Measurements from ENCODE around the gene SHC2. TPM values are rescaled to one million over a fixed set of nuclear protein-coding genes. Genes with fewer than 3 reads are reported as not detected.

The SHC2 gene
- total RNA-seq, 2 experiments from 2014 or later = not detected

- Mint-ChIP-seq H3K27ac (no peak overlapping the region), H3K27me3 (peaks cover 3% of the 10 kb centered on the region), H3K9me3 (no peaks in the 10 kb centered on the region), H3K36me3 (ENCODE audit: low read depth) (no peaks in the 10 kb centered on the region), H3K4me3 (no peak overlapping the region), H3K4me1 (peaks cover 2% of the 10 kb centered on the region)
- ChIA-PET CTCF (no interaction called here), POLR2A (no interaction called here)
- DNase-seq = no peak
Observed at GRCh38 chr19:373391-374182, 87.2 kb downstream of the SHC2 start.

DNA sequence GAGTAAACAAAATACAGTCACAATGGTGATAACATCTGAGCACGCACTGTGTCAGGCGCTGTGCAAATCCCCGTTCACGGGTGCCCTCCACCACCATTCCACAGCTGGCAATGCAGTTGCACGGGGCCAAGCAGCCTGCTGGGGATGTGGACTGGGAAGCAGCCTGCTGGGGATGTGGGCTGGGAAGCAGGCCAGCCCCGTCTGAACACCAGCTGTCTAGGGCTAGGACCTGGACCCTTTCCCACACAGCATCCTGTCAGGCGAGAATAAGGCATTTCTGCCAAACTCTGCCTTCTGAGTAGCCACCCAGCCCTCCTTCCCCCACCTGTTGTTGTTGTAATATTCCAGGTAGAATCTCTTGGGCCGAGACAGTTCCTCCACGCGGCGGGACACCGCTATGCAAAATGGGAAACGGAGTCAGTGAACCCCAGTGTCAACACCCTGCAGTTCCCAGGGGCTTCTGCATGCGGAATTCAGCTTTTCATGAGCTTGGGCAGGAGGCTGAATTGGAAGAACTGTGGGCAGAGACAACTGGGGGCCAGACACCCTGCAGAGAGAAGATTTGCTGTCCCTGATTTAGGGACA lies 88.4 kb downstream of the SHC2 start:
- Mint-ChIP-seq H3K27me3 (peaks cover 3% of the 10 kb centered on the region), H3K4me3 (no peak overlapping the region), H3K9me3 (no peaks in the 10 kb centered on the region), H3K27ac (no peak overlapping the region), H3K36me3 (ENCODE audit: low read depth) (no peaks in the 10 kb centered on the region), H3K4me1 (no peaks in the 10 kb centered on the region)
- CTCF ChIA-PET = no interaction called here
- no peak for DNase-seq
- POLR2A ChIA-PET = no interaction called here

DNA sequence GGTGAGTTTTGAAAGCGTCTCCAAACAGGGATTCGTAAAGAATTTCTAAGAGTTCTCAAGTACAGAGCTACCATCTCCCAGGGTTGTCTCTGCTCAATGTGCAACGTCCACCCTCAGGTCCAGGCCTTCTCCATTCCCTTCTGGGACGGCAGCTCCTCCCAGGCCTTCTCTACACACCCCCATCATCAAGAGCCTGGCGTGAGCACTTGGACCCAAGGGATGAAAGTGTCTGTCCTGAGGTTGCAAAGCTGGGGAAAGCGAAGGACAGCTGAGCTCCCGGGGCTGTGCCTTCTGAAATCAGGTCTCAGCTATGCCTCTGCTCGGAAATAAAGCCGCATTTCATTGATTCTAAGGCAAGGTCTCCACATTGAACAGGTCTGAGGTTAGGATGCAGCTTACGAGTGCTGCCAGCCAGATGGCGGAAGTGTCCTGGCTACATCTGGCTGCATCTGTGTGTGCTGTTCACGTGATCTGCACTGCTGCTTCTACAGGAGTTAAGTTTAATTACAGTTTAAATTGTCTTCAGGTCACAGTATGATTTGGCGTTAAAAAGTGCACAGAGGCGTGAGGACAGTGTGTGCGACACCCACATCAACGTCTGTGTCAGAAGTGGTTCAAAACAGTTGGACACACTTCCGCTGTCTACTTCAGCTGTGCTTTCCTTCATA lies 89.2 kb downstream of the SHC2 start:
- DNase-seq = no peak
- no peak overlapping the region for H3K4me3 Mint-ChIP-seq
- peaks cover 3% of the 10 kb centered on the region for H3K27me3 Mint-ChIP-seq
- H3K27ac Mint-ChIP-seq = no peak overlapping the region
- no peaks in the 10 kb centered on the region for H3K4me1 Mint-ChIP-seq
- no peaks in the 10 kb centered on the region for H3K9me3 Mint-ChIP-seq
- POLR2A ChIA-PET = no interaction called here
- no peaks in the 10 kb centered on the region for H3K36me3 Mint-ChIP-seq (ENCODE audit: low read depth)
- CTCF ChIA-PET = interaction anchor here (1.1 to 1.3 kb wide), 2 partner anchors 10 to 11 kb away, joined by 3 to 4 read pairs; no protein-coding TSS in a partner anchor

- H3K4me3 Mint-ChIP-seq = no peak overlapping the region
- H3K4me1 Mint-ChIP-seq = no peaks in the 10 kb centered on the region
- no peaks in the 10 kb centered on the region for H3K36me3 Mint-ChIP-seq (ENCODE audit: low read depth)
- H3K27me3 Mint-ChIP-seq = peaks cover 6% of the 10 kb centered on the region
- no peak for DNase-seq
- CTCF ChIA-PET = interaction anchor here (1.1 to 1.3 kb wide), 2 partner anchors 9 to 12 kb away, joined by 3 to 4 read pairs; no protein-coding TSS in a partner anchor
- no peaks in the 10 kb centered on the region for H3K9me3 Mint-ChIP-seq
- POLR2A ChIA-PET = no interaction called here
- H3K27ac Mint-ChIP-seq = no peak overlapping the region
Observed at GRCh38 chr19:370641-371330, 90.0 kb downstream of the SHC2 start.

DNA sequence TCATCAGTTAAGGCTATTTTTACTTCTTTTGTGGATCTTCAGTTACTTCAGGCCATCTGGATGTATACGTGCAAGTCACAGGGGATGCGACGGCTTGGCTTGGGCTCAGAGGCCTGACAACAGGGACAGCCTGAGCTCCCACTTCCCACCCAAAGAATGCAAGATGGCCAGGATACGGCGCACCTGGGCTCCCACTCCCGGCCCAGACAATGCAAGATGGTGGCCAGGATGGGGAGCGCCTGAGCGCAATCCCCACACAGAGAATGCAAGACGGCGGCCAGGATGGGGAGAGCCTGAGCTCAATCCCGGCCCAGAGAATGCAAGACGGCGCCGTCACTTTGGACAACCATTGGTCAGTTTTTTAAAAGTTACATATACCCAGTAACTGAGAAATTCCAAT lies 91.0 kb downstream of the SHC2 start:
- Mint-ChIP-seq H3K4me1 (no peaks in the 10 kb centered on the region), H3K36me3 (ENCODE audit: low read depth) (no peaks in the 10 kb centered on the region), H3K4me3 (no peak overlapping the region), H3K27ac (no peak overlapping the region), H3K27me3 (peaks cover 6% of the 10 kb centered on the region), H3K9me3 (no peaks in the 10 kb centered on the region)
- POLR2A ChIA-PET = no interaction called here
- no peak for DNase-seq
- CTCF ChIA-PET = interaction anchor here (0.9 kb wide), 1 partner anchor 140 kb away, joined by 3 read pairs; no protein-coding TSS in a partner anchor

- CTCF ChIA-PET = interaction anchor here (0.9 kb wide), 1 partner anchor 141 kb away, joined by 3 read pairs; no protein-coding TSS in a partner anchor
- DNase-seq = no peak
Observed at GRCh38 chr19:369256-369655, 91.6 kb downstream of the SHC2 start.

GRCh38 chr19:368630-369024 lies 92.2 kb downstream of the SHC2 start:
- no peaks in the 10 kb centered on the region for H3K4me1 Mint-ChIP-seq
- H3K27ac Mint-ChIP-seq = no peak overlapping the region
- H3K9me3 Mint-ChIP-seq = no peaks in the 10 kb centered on the region
- ChIA-PET CTCF (interaction anchor here (0.9 kb wide), 1 partner anchor 142 kb away, joined by 3 read pairs; no protein-coding TSS in a partner anchor), POLR2A (no interaction called here)
- H3K27me3 Mint-ChIP-seq = peaks cover 6% of the 10 kb centered on the region
- no peaks in the 10 kb centered on the region for H3K36me3 Mint-ChIP-seq (ENCODE audit: low read depth)
- no peak overlapping the region for H3K4me3 Mint-ChIP-seq
- DNase-seq = no peak

More at GRCh38 chr19:369256-369655, 91.6 kb downstream of the SHC2 start:
- no peaks in the 10 kb centered on the region for H3K9me3 Mint-ChIP-seq
- POLR2A ChIA-PET = no interaction called here
- H3K27me3 Mint-ChIP-seq = peaks cover 6% of the 10 kb centered on the region
- no peak overlapping the region for H3K27ac Mint-ChIP-seq
- no peaks in the 10 kb centered on the region for H3K4me1 Mint-ChIP-seq
- H3K36me3 Mint-ChIP-seq (ENCODE audit: low read depth) = no peaks in the 10 kb centered on the region
- no peak overlapping the region for H3K4me3 Mint-ChIP-seq

- H3K27ac Mint-ChIP-seq = no peak overlapping the region
- ChIA-PET POLR2A (no interaction called here), CTCF (no interaction called here)
- H3K9me3 Mint-ChIP-seq = no peaks in the 10 kb centered on the region
- H3K4me1 Mint-ChIP-seq = no peaks in the 10 kb centered on the region
- H3K4me3 Mint-ChIP-seq = no peak overlapping the region
- peaks cover 6% of the 10 kb centered on the region for H3K27me3 Mint-ChIP-seq
- H3K36me3 Mint-ChIP-seq (ENCODE audit: low read depth) = no peaks in the 10 kb centered on the region
- DNase-seq = no peak
Observed at GRCh38 chr19:367963-368629, 92.7 kb downstream of the SHC2 start.

- H3K27ac Mint-ChIP-seq = no peak overlapping the region
Observed at GRCh38 chr19:367561-367960, 93.3 kb downstream of the SHC2 start.

DNA sequence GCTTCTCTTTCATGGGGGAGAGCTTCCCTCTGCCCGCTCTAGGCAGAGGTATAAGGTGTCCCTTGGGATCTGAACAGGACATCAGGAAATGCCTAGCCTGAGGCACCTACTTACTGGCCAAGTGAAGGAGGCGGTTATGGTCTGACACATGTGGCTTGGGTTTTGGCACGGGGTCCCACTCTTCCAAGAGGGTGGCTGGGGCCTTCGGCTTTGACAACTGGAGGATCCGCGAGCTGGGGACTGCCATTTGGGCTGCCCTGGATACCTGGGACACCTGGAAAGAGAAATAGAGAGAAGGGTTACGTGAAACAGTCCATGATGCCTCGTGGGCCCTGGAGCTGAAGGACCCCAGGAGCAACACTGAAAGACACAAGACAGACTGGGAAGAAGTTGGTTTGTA lies 93.9 kb downstream of the SHC2 start:
- ChIA-PET CTCF (no interaction called here), POLR2A (no interaction called here)
- Mint-ChIP-seq H3K27ac (no peak overlapping the region), H3K36me3 (ENCODE audit: low read depth) (no peaks in the 10 kb centered on the region), H3K9me3 (no peaks in the 10 kb centered on the region), H3K27me3 (peaks cover 6% of the 10 kb centered on the region), H3K4me1 (no peaks in the 10 kb centered on the region), H3K4me3 (no peak overlapping the region)
- DNase-seq = peak; percentile 5

More at GRCh38 chr19:367561-367960, 93.3 kb downstream of the SHC2 start:
- ChIA-PET CTCF (no interaction called here), POLR2A (no interaction called here)
- no peaks in the 10 kb centered on the region for H3K9me3 Mint-ChIP-seq
- no peak overlapping the region for H3K4me3 Mint-ChIP-seq
- H3K4me1 Mint-ChIP-seq = no peaks in the 10 kb centered on the region
- DNase-seq = peak; percentile 1
- peaks cover 6% of the 10 kb centered on the region for H3K27me3 Mint-ChIP-seq
- no peaks in the 10 kb centered on the region for H3K36me3 Mint-ChIP-seq (ENCODE audit: low read depth)
